NCI-H748 (cell line): ENCODE data around the gene GPR50.

ENCODE experiments used
- DNase-seq: peaks from one replicate; lab custom pipeline; 2025; ENCODE audit not compliant: unreplicated experiment; lab: John Stamatoyannopoulos, UW

The GPR50 gene

DNA sequence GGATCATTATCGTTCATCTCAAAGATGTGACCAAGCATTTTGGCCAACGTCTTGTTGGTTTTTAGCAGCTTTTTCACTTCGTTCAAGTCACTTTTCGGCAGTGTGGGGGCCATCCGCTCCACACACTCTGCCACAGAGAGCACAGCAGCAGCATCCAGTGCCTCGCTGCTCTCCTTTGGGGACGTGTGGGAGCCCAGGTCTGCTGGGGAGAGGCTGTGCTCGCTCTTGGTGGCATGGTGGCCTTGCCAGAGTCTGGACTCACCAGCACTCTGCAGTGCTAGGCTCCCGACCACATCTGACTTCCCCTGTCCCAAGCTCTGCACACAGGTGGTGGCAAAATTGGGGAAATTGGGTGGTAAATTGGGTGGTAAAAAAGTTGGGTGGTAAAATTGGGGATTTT is 50.6 kb downstream of the GPR50 start:
- no peak for DNase-seq

DNA sequence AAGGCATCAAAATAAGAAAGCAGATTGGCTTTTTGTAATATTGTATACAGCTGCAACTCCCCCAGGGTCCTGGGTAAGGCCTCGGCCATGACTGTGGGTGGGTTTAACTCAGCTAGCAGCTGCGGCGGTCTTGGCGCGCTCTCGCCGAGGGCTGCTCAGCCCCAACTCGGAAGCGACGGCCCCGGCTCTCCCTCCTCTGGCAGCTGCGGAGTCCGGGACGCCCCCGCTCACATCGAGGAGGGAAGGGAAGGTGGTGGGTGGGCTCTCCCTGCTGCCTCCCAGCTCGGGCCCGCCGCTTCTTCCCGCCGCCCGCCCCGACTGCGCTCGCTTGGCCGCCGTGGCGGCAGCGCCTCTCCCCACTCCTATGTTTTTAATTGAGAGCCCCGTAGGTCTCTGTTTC is 51.2 kb downstream of the GPR50 start:
- DNase-seq = no peak

DNA sequence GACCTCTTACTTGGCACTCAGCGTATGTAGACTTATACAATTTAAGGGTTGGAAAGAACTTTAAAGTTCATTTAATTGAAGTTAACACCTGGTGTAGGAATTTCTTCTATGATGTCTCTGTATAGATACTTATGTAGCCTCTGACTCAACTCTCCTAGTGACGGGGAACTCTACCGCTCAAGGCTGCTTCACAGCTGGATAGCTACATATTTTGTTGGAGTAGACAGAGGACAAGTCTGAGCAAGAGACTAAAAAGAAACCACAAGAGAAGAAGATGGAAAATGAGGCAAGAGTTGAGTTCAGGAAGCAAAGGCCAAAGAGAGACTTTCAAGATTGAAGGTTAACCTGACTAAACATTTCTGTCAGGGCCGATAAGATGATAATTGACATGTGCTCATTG is 52.6 kb downstream of the GPR50 start:
- no peak for DNase-seq
